Activated CD8-positive, alpha-beta T cell treated with anti-CD3 and anti-CD28 coated beads, Interleukin-2, amount 10 ng/mL, durations not matched to agents 7 days and 5 days (primary cell): ENCODE measurements around the gene VANGL1. TPM values are rescaled to one million over a fixed set of nuclear protein-coding genes. Genes with fewer than 3 reads are reported as not detected.

ENCODE experiments used
- ATAC-seq: fragments of 150-1000 bp; cut with Tn5 transposase; one replicate; pipeline ENCODE4 v1.10.0; 2021; ENCODE audit warnings: moderate library complexity
- CTCF ChIA-PET: fragments of 350-600 bp; sonication (Branson Sonifier 250); formaldehyde crosslinking; loops from one replicate; lab custom pipeline; 2021; ENCODE audit warnings: antibody characterized with exemption; lab: Charles Lee
- POLR2A ChIA-PET: fragments of 350-600 bp; sonication (Branson Sonifier 250); formaldehyde crosslinking; loops from one replicate; lab custom pipeline; 2021; ENCODE audit warnings: antibody characterized with exemption; lab: Charles Lee
- DNase-seq: peaks from one replicate; pipeline ENCODE4 v3.0.0-alpha.2; 2020
- H3K27ac Mint-ChIP-seq: one replicate; pipeline ENCODE4 v1.8.0; 2021; ENCODE audit warnings: mild to moderate bottlenecking, mixed read lengths
- H3K27me3 Mint-ChIP-seq: one replicate; pipeline ENCODE4 v1.8.0; 2021; ENCODE audit warnings: low read depth, mixed read lengths
- H3K36me3 Mint-ChIP-seq: one replicate; pipeline ENCODE4 v1.8.0; 2021; ENCODE audit warnings: low read depth, mixed read lengths
- H3K4me1 Mint-ChIP-seq: one replicate; pipeline ENCODE4 v1.8.0; 2021; ENCODE audit warnings: low read depth, mixed read lengths
- H3K4me3 Mint-ChIP-seq: one replicate; pipeline ENCODE4 v1.8.0; 2021; ENCODE audit warnings: mild to moderate bottlenecking, mixed read lengths
- H3K9me3 Mint-ChIP-seq: one replicate; pipeline ENCODE4 v1.8.0; 2022; ENCODE audit warnings: mixed read lengths; ENCODE audit not compliant: insufficient read depth
- total RNA-seq, 2 experiments: library from RNA; stranded (reverse); gene quantifications; one replicate each; pipeline ENCODE4 v1.2.3, GENCODE V29; 2021

VANGL1 gene
- total RNA-seq, 2 experiments from 2014 or later, result 14.1 to 14.8 TPM

GRCh38 chr1:115647047-115647446 is 5.3 kb downstream of the VANGL1 start:
- CTCF ChIA-PET, result no interaction called here

GRCh38 chr1:115647507-115647906 is 5.7 kb downstream of the VANGL1 start:
- Mint-ChIP-seq H3K27ac (no peak overlapping the region), H3K4me1 (peaks cover 16% of the 10 kb centered on the region), H3K36me3 (peaks cover 12% of the 10 kb centered on the region), H3K4me3 (no peak overlapping the region), H3K9me3 (no peaks in the 10 kb centered on the region), H3K27me3 (no peaks in the 10 kb centered on the region)
- POLR2A ChIA-PET, result no interaction called here
- peak; percentile 50 for DNase-seq
- ATAC-seq, result peak; percentile 77
- CTCF ChIA-PET, result no interaction called here

More at GRCh38 chr1:115647047-115647446, 5.3 kb downstream of the VANGL1 start:
- Mint-ChIP-seq H3K4me3 (no peak overlapping the region), H3K4me1 (peaks cover 16% of the 10 kb centered on the region), H3K9me3 (no peaks in the 10 kb centered on the region), H3K27ac (no peak overlapping the region), H3K36me3 (peaks cover 9% of the 10 kb centered on the region), H3K27me3 (no peaks in the 10 kb centered on the region)
- POLR2A ChIA-PET, result no interaction called here
- no peak for DNase-seq
- no peak for ATAC-seq

GRCh38 chr1:115647919-115648650 is 6.3 kb downstream of the VANGL1 start:
- Mint-ChIP-seq H3K27ac (no peak overlapping the region), H3K4me3 (no peak overlapping the region), H3K36me3 (peaks cover 12% of the 10 kb centered on the region), H3K9me3 (no peaks in the 10 kb centered on the region), H3K4me1 (peaks cover 11% of the 10 kb centered on the region), H3K27me3 (no peaks in the 10 kb centered on the region)
- POLR2A ChIA-PET, result no interaction called here
- CTCF ChIA-PET, result interaction anchor here (1.0 to 2.2 kb wide), 2 partner anchors 40 to 58 kb away, joined by 3 to 11 read pairs; no protein-coding TSS in a partner anchor
- ATAC-seq (no peak), DNase-seq (no peak)

GRCh38 chr1:115648717-115649691 is 7.2 kb downstream of the VANGL1 start:
- DNase-seq (peak; percentile 41), ATAC-seq (peak; percentile 69)
- Mint-ChIP-seq H3K36me3 (peaks cover 15% of the 10 kb centered on the region), H3K27ac (no peak overlapping the region), H3K9me3 (no peaks in the 10 kb centered on the region), H3K4me1 (peaks cover 3% of the 10 kb centered on the region), H3K4me3 (no peak overlapping the region), H3K27me3 (no peaks in the 10 kb centered on the region)
- ChIA-PET CTCF (interaction anchor here (1.0 to 2.2 kb wide), 3 partner anchors 33 to 58 kb away, joined by 3 to 11 read pairs (median 4); no protein-coding TSS in a partner anchor), POLR2A (no interaction called here)

GRCh38 chr1:115649964-115650363 is 8.2 kb downstream of the VANGL1 start:
- no peaks in the 10 kb centered on the region for H3K9me3 Mint-ChIP-seq
- no peak overlapping the region for H3K4me3 Mint-ChIP-seq
- H3K36me3 Mint-ChIP-seq, result peaks cover 16% of the 10 kb centered on the region
- no peaks in the 10 kb centered on the region for H3K27me3 Mint-ChIP-seq
- DNase-seq (no peak), ATAC-seq (no peak)
- ChIA-PET CTCF (interaction anchor here (1.7 to 2.2 kb wide), 2 partner anchors 32 to 57 kb away, joined by 4 to 11 read pairs; no protein-coding TSS in a partner anchor), POLR2A (interaction anchor here (0.5 kb wide), 1 partner anchor 852 kb away, joined by 4 read pairs; no protein-coding TSS in a partner anchor)
- peaks cover 5% of the 10 kb centered on the region for H3K4me1 Mint-ChIP-seq
- no peak overlapping the region for H3K27ac Mint-ChIP-seq

- ChIA-PET CTCF (no interaction called here), POLR2A (no interaction called here)
- no peak for ATAC-seq
Measured at GRCh38 chr1:115650961-115651360, 9.2 kb downstream of the VANGL1 start.

GRCh38 chr1:115651391-115651790 is 9.6 kb downstream of the VANGL1 start:
- no peaks in the 10 kb centered on the region for H3K9me3 Mint-ChIP-seq
- no peak overlapping the region for H3K27ac Mint-ChIP-seq
- DNase-seq (no peak), ATAC-seq (no peak)
- POLR2A ChIA-PET, result no interaction called here
- CTCF ChIA-PET, result no interaction called here
- H3K27me3 Mint-ChIP-seq, result no peaks in the 10 kb centered on the region
- peaks cover 13% of the 10 kb centered on the region for H3K4me1 Mint-ChIP-seq
- H3K36me3 Mint-ChIP-seq, result peaks cover 18% of the 10 kb centered on the region
- H3K4me3 Mint-ChIP-seq, result no peak overlapping the region

More at GRCh38 chr1:115650961-115651360, 9.2 kb downstream of the VANGL1 start:
- peaks cover 17% of the 10 kb centered on the region for H3K36me3 Mint-ChIP-seq
- no peak overlapping the region for H3K4me3 Mint-ChIP-seq
- H3K4me1 Mint-ChIP-seq, result peaks cover 12% of the 10 kb centered on the region
- DNase-seq, result no peak
- H3K9me3 Mint-ChIP-seq, result no peaks in the 10 kb centered on the region
- H3K27me3 Mint-ChIP-seq, result no peaks in the 10 kb centered on the region
- no peak overlapping the region for H3K27ac Mint-ChIP-seq

- Mint-ChIP-seq H3K4me1 (peaks cover 18% of the 10 kb centered on the region), H3K9me3 (no peaks in the 10 kb centered on the region), H3K36me3 (peaks cover 27% of the 10 kb centered on the region), H3K27me3 (no peaks in the 10 kb centered on the region), H3K27ac (no peak overlapping the region), H3K4me3 (no peak overlapping the region)
- ChIA-PET POLR2A (no interaction called here), CTCF (no interaction called here)
- DNase-seq, result no peak
- no peak for ATAC-seq
Measured at GRCh38 chr1:115652236-115652788, 10.5 kb downstream of the VANGL1 start.

GRCh38 chr1:115654125-115654524 is 12.4 kb downstream of the VANGL1 start:
- no peak for DNase-seq
- Mint-ChIP-seq H3K4me3 (no peak overlapping the region), H3K4me1 (peaks cover 18% of the 10 kb centered on the region), H3K36me3 (peaks cover 32% of the 10 kb centered on the region), H3K27ac (no peak overlapping the region), H3K9me3 (no peaks in the 10 kb centered on the region), H3K27me3 (no peaks in the 10 kb centered on the region)
- POLR2A ChIA-PET, result no interaction called here
- CTCF ChIA-PET, result interaction anchor here (0.7 kb wide), 1 partner anchor 15 kb away, joined by 3 read pairs; no protein-coding TSS in a partner anchor
- ATAC-seq, result no peak

GRCh38 chr1:115654663-115655305 is 13.0 kb downstream of the VANGL1 start:
- no peak for ATAC-seq
- ChIA-PET POLR2A (no interaction called here), CTCF (interaction anchor here (0.7 kb wide), 1 partner anchor 14 kb away, joined by 3 read pairs; no protein-coding TSS in a partner anchor)

GRCh38 chr1:115655306-115655663 is 13.5 kb downstream of the VANGL1 start:
- Mint-ChIP-seq H3K4me1 (peaks cover 18% of the 10 kb centered on the region), H3K36me3 (peaks cover 32% of the 10 kb centered on the region), H3K9me3 (no peaks in the 10 kb centered on the region), H3K27ac (no peak overlapping the region), H3K4me3 (no peak overlapping the region), H3K27me3 (no peaks in the 10 kb centered on the region)
- ATAC-seq, result peak; percentile 27
- ChIA-PET CTCF (no interaction called here), POLR2A (no interaction called here)
- no peak for DNase-seq

More at GRCh38 chr1:115654663-115655305, 13.0 kb downstream of the VANGL1 start:
- no peak for DNase-seq
- Mint-ChIP-seq H3K27me3 (no peaks in the 10 kb centered on the region), H3K9me3 (no peaks in the 10 kb centered on the region), H3K4me1 (peaks cover 18% of the 10 kb centered on the region), H3K36me3 (peaks cover 31% of the 10 kb centered on the region), H3K27ac (no peak overlapping the region), H3K4me3 (no peak overlapping the region)
